ENCODE measurements around the gene IFT20. TPM values are rescaled to one million over a fixed set of nuclear protein-coding genes. Genes with fewer than 3 reads are reported as not detected.

The IFT20 gene
- total and polyA plus RNA-seq, 10 of the 15 experiments (the other 5 are each of a cell fraction or from before 2014, with no cell fraction given) = 9.4 to 38.2 (median 19.1) TPM

- TF ChIP-seq RELA (IDR thresholded peaks at IDR 0.05; ENCODE audit: borderline replicate concordance, partially characterized antibody) (peak; percentile 30), SMAD5 (IDR thresholded peaks at IDR 0.05; ENCODE audit: low read depth) (peak; percentile 21; the same call in 1 of the 2 replicates), MEF2A (IDR thresholded peaks at IDR 0.05; ENCODE audit: insufficient read depth, low read depth, low read length) (0 out of 2 replicates have a peak, but pooled peaks have one; percentile 47), MXI1 (IDR thresholded peaks at IDR 0.05; ENCODE audit: low read depth, low read length) (peak; percentile 81; the same call in 1 of the 2 replicates), RCOR1 (conservative IDR thresholded peaks at IDR 0.05; ENCODE audit: low read depth, low read length) (no peak), PAX8 (IDR thresholded peaks at IDR 0.05) (no peak), SPI1 (IDR thresholded peaks at IDR 0.05; ENCODE audit: borderline replicate concordance, insufficient read depth, low read depth, low read length) (peak; percentile 56), MTA3 (IDR thresholded peaks at IDR 0.05; ENCODE audit: borderline replicate concordance, low read length) (no peak), HDAC2 (IDR thresholded peaks at IDR 0.05) (peak; percentile 97), IRF5 (IDR thresholded peaks at IDR 0.05; ENCODE audit: borderline replicate concordance) (no peak), ATF2 (IDR thresholded peaks at IDR 0.05; ENCODE audit: low read length) (no peak), ZBTB33 (IDR thresholded peaks at IDR 0.05) (no peak), GABPA (IDR thresholded peaks at IDR 0.05; ENCODE audit: low read depth) (peak; percentile 98), KAT2A (conservative IDR thresholded peaks at IDR 0.05; ENCODE audit: control insufficient read depth, low read depth, low read length) (no peak), EGR1 (IDR thresholded peaks at IDR 0.05; ENCODE audit: borderline replicate concordance in 1 of 2, low read depth in 2 of 2, low read length in 2 of 2) (peak; percentile 52 to 69; a peak in 2 of 3 replicates), E2F8 (IDR thresholded peaks at IDR 0.05; ENCODE audit: low read depth, partially characterized antibody) (peak; percentile 84), HSF1 (IDR thresholded peaks at IDR 0.05; ENCODE audit: low read depth, low read length) (no peak), MLLT1 (IDR thresholded peaks at IDR 0.05) (0 out of 2 replicates have a peak, but pooled peaks have one; percentile 35)
These were observed 22.0 kb upstream of the IFT20 start, which contains the start of gene POLDIP2 (continued) for GRCh38 chr17:28357061-28357900.
